ENCODE data around the gene SEZ6L.

DNA sequence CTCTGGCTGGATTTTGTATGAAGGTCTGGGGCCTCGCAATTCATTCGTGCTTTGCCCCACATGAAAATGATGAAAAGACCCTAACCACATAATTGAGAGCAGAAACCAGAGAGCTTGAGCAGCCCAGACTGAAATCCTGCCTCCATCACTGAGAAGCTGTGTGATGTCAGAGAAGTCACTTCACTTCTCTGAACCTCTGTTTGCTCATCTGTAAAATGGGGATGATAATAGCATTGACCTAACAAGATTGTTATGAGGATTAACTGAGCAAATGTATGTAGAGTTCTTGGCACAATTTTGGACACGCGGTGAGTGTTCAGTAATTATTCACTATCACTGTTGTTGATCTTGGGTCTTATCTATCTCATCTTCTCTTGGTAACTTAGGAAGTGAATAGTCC lies 203.6 kb downstream of the SEZ6L start:
- TF ChIP-seq EZH2 (IDR thresholded peaks at IDR 0.05; ENCODE audit: borderline replicate concordance, low read length) = no peak
- TF ChIP-seq, protein P1, sequence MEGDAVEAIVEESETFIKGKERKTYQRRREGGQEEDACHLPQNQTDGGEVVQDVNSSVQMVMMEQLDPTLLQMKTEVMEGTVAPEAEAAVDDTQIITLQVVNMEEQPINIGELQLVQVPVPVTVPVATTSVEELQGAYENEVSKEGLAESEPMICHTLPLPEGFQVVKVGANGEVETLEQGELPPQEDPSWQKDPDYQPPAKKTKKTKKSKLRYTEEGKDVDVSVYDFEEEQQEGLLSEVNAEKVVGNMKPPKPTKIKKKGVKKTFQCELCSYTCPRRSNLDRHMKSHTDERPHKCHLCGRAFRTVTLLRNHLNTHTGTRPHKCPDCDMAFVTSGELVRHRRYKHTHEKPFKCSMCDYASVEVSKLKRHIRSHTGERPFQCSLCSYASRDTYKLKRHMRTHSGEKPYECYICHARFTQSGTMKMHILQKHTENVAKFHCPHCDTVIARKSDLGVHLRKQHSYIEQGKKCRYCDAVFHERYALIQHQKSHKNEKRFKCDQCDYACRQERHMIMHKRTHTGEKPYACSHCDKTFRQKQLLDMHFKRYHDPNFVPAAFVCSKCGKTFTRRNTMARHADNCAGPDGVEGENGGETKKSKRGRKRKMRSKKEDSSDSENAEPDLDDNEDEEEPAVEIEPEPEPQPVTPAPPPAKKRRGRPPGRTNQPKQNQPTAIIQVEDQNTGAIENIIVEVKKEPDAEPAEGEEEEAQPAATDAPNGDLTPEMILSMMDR (IDR thresholded peaks at IDR 0.05; ENCODE audit: low read length) = no peak
